Stomach (tissue), 19 donors: Measurements from ENCODE around the gene FBXL7. TPM values are rescaled to one million over a fixed set of nuclear protein-coding genes. Genes with fewer than 3 reads are reported as not detected.

Experiments used
- DNase-seq, 2 donors: peaks; one replicate each; pipeline versions ENCODE4 v3.0.0 to v3.0.0-alpha.2; 2013 to 2019
- H3K27ac ChIP-seq, 5 donors: fragments of 200-600 bp in 4 of 5; sonication (generic) in 4 of 5; one replicate each; pipeline ENCODE4 v1.5.1; 2013 to 2019; ENCODE audit warnings: mild to moderate bottlenecking in 1 of 5, moderate library complexity in 1 of 5
- H3K27me3 ChIP-seq, 3 donors: fragments of 200-600 bp; sonication (generic); one replicate each; pipeline ENCODE4 v1.5.1; 2017 to 2019; ENCODE audit warnings: mixed run types in 1 of 3
- H3K36me3 ChIP-seq, 4 donors: fragments of 200-600 bp; sonication (generic); 1 replicate in 3 of 4; 2 replicates in 1 of 4; pipeline ENCODE4 v1.5.1; 2016 to 2019
- H3K4me1 ChIP-seq, 4 donors: fragments of 200-600 bp; sonication (generic); one replicate each; pipeline ENCODE4 v1.5.1; 2016 to 2019
- H3K4me3 ChIP-seq, 4 donors: fragments of 200-600 bp; sonication (generic) in 3 of 4; one replicate each; pipeline ENCODE4 v1.5.1; 2016 to 2019; ENCODE audit warnings: mild to moderate bottlenecking in 1 of 4
- H3K9me3 ChIP-seq, 4 donors: fragments of 200-600 bp; sonication (generic); one replicate each; pipeline ENCODE4 v1.5.1; 2016 to 2019
- CTCF ChIP-seq, 7 experiments: fragments of 450-650 bp in 4 of 7; fragments of 200-600 bp in 3 of 7; sonication (generic) in 3 of 7; IDR thresholded peaks; one replicate each; pipeline ENCODE4 v1.5.1; 2016 to 2019; ENCODE audit warnings: antibody characterized with exemption in 7 of 7, control low read depth in 2 of 7, mild to moderate bottlenecking in 1 of 7
- EP300 ChIP-seq: sonication (generic); formaldehyde crosslinking; IDR thresholded peaks from one replicate; pipeline ENCODE4 v1.6.1; 2017; ENCODE audit warnings: antibody characterized with exemption
- POLR2A ChIP-seq, 4 donors: fragments of 450-650 bp; IDR thresholded peaks; one replicate each; pipeline ENCODE4 v1.6.1; 2016; ENCODE audit warnings: antibody characterized with exemption in 4 of 4, control low read depth in 2 of 4, mild to moderate bottlenecking in 1 of 4, moderate library complexity in 1 of 4
- POLR2AphosphoS5 ChIP-seq, 3 donors: sonication (generic); formaldehyde crosslinking; IDR thresholded peaks; one replicate each; pipeline ENCODE4 v1.6.1; 2016; ENCODE audit warnings: antibody characterized with exemption in 3 of 3
- whole genome bisulfite sequencing, 5 donors: extraction: QIAGEN DNeasy Blood & Tissue Kit in 3 of 5; methylation state at CpG; one replicate each; pipeline versions ENCODE4 v1.1.5 to v1.1.7; 2013 to 2018; 5-methylcytosine and 5-hydroxymethylcytosine counted together
- intact Hi-C: fragments of 100-400 bp; cut with DNase I; formaldehyde crosslinking; loops from one replicate; pipeline ENCODE4 v1.15.1; 2023; ENCODE audit warnings: low total_unique reads
- long read RNA-seq, 10 donors: transcript quantifications; one replicate each; lab custom pipeline, GENCODE V29; 2026
- polyA plus RNA-seq, 3 donors: library from polyadenylated mRNA; stranded (reverse); fragments of 200-250 nt; gene quantifications; one replicate each; pipeline ENCODE4 v1.2.3, GENCODE V29; 2013
- total RNA-seq, 5 donors: library from RNA; depleted of rRNA; stranded (reverse); fragments of >200 nt; gene quantifications; one replicate each; pipeline versions ENCODE4 v1.1.0 to v1.2.3, GENCODE V29; 2014 to 2016
- donor health status: healthy with polysubstance abuse.
- donor health status: Bipolar disorder and iron deficiency.
- donor health status: healthy.

FBXL7 gene
- total RNA-seq, result 10 to 100 TPM in 2 of 5 donors, 1 to 10 TPM in 3; 4.1 to 17.1 (median 7.9) TPM
- 1 to 10 TPM; 3.6 to 9.8 (median 5.7) TPM for polyA plus RNA-seq
- long read RNA-seq, donor 1, partial matches to known transcripts, result 0 of 3 reads
- long read RNA-seq, donor 1, other reads (novel, unspliced or antisense), result 0 of 3 reads
- long read RNA-seq, donor 2, partial matches to known transcripts, result 0 of 3 reads
- long read RNA-seq, donor 2, other reads (novel, unspliced or antisense), result 0 of 3 reads
- long read RNA-seq, donor 3, partial matches to known transcripts, result 0 of 4 reads
- long read RNA-seq, donor 3, other reads (novel, unspliced or antisense), result 0 of 4 reads
- long read RNA-seq, donor 4, result 0 reads
- long read RNA-seq, donor 5, transcript FBXL7-201 (2 exons, 3,960 nt), result major isoform, 8 of 15 reads
- long read RNA-seq, donor 5, partial matches to known transcripts, result 7 of 15 reads
- long read RNA-seq, donor 5, other reads (novel, unspliced or antisense), result 0 of 15 reads
- long read RNA-seq, donor 6, partial matches to known transcripts, result 0 of 3 reads
- long read RNA-seq, donor 6, other reads (novel, unspliced or antisense), result 0 of 3 reads
- long read RNA-seq, donor 7, transcript FBXL7-201 (2 exons, 3,960 nt), result major isoform, 7 of 7 reads
- long read RNA-seq, donor 7, partial matches to known transcripts, result 0 of 7 reads
- long read RNA-seq, donor 7, other reads (novel, unspliced or antisense), result 0 of 7 reads
- long read RNA-seq, donor 8, transcript FBXL7-201 (2 exons, 3,960 nt), result major isoform, 5 of 5 reads
- long read RNA-seq, donor 8, partial matches to known transcripts, result 0 of 5 reads
- long read RNA-seq, donor 8, other reads (novel, unspliced or antisense), result 0 of 5 reads
- long read RNA-seq, donor 9, transcript FBXL7-201 (2 exons, 3,960 nt), result major isoform, 6 of 6 reads
- long read RNA-seq, donor 9, partial matches to known transcripts, result 0 of 6 reads
- long read RNA-seq, donor 9, other reads (novel, unspliced or antisense), result 0 of 6 reads
- long read RNA-seq, donor 10, partial matches to known transcripts, result 0 of 1 reads
- long read RNA-seq, donor 10, other reads (novel, unspliced or antisense), result 0 of 1 reads

- no peaks in the 10 kb centered on the region for H3K9me3 ChIP-seq
- TF ChIP-seq CTCF (IDR thresholded peaks at IDR 0.05) (peak in 1 of 7 experiments; percentile 24), POLR2AphosphoS5 (IDR thresholded peaks at IDR 0.05) (peak; percentile 19 to 58 (median 54)), EP300 (no peak)
- peaks cover 3 to 26% (median 13%) of the 10 kb centered on the region in 3 donors for H3K27me3 ChIP-seq
- peak within 1 kb of the TSS; percentile 59 to 67 (median 64) for H3K4me3 ChIP-seq
- H3K27ac ChIP-seq, result peak within 1 kb of the TSS; percentile 75 to 87 (median 84)
- intact Hi-C loops, result no loop called here
- H3K4me1 ChIP-seq, result peaks cover 0 to 29% (median 7%) of the 10 kb centered on the region in 4 donors
- H3K36me3 ChIP-seq, result no peaks in the 10 kb centered on the region
- 1 to 5% (median 4%) methylated on average over 26 to 60 of the region's 60 CpGs for WGBS, 5 donors
- DNase-seq, result peak; percentile 37 to 90
Measured at GRCh38 chr5:15499528-15500324, at the start of gene FBXL7. FBXL7 (plus strand) TSS chr5:15500180.

GRCh38 chr5:15450473-15450872 is 49.5 kb upstream of the FBXL7 start:
- Histone ChIP-seq H3K4me1 (peaks cover 0 to 5% (median 0%) of the 10 kb centered on the region in 4 donors), H3K27ac (no peak overlapping the region), H3K9me3 (peaks cover 0 to 1% (median 0%) of the 10 kb centered on the region in 4 donors), H3K4me3 (no peak overlapping the region), H3K36me3 (no peaks in the 10 kb centered on the region), H3K27me3 (no peaks in the 10 kb centered on the region)
- intact Hi-C loops, result no loop called here
- WGBS, 5 donors, result 77 to 93% (median 91%) methylated on average over 11 of the region's 11 CpGs
- no peak for DNase-seq
- TF ChIP-seq POLR2AphosphoS5 (IDR thresholded peaks at IDR 0.05) (no peak), EP300 (no peak), CTCF (IDR thresholded peaks at IDR 0.05) (no peak), POLR2A (IDR thresholded peaks at IDR 0.05) (no peak)

- H3K4me3 ChIP-seq, result no peak overlapping the region
- H3K36me3 ChIP-seq, result no peaks in the 10 kb centered on the region
- H3K27ac ChIP-seq, result no peak overlapping the region
- intact Hi-C loops, result no loop called here
- H3K9me3 ChIP-seq, result peaks cover 0 to 6% (median 0%) of the 10 kb centered on the region in 4 donors
- no peaks in the 10 kb centered on the region for H3K27me3 ChIP-seq
- H3K4me1 ChIP-seq, result peaks cover 0 to 5% (median 0%) of the 10 kb centered on the region in 4 donors
- no peak for DNase-seq
- no peak for TF ChIP-seq POLR2A (IDR thresholded peaks at IDR 0.05)
- no peak for TF ChIP-seq CTCF (IDR thresholded peaks at IDR 0.05)
- no peak for TF ChIP-seq POLR2AphosphoS5 (IDR thresholded peaks at IDR 0.05)
- no peak for TF ChIP-seq EP300
- 97 to 100% (median 99%) methylated on average over 2 to 4 of the region's 4 CpGs for WGBS, 5 donors
Measured at GRCh38 chr5:15450949-15451348, 49.0 kb upstream of the FBXL7 start.
